Tibial artery (tissue), 4 donors: ENCODE data around the gene PTPRN2.

Experiments used
- DNase-seq, 2 donors: peaks; one replicate each; pipeline ENCODE4 v3.0.0-alpha.2; 2019
- H3K27ac ChIP-seq, 2 donors: fragments of 200-600 bp; sonication (generic) in 1 of 2; 1 replicate in 1 of 2; 2 replicates in 1 of 2; pipeline ENCODE4 v1.5.1; 2018 to 2019; ENCODE audit warnings: mild to moderate bottlenecking in 1 of 2
- H3K27me3 ChIP-seq, 2 donors: fragments of 200-600 bp; sonication (generic) in 1 of 2; one replicate each; pipeline versions ENCODE4 v1.5.1 to v1.6.0; 2016 to 2019
- H3K36me3 ChIP-seq, 3 donors: fragments of 200-600 bp; sonication (generic) in 2 of 3; one replicate each; pipeline ENCODE4 v1.5.1; 2016 to 2019; ENCODE audit warnings: mild to moderate bottlenecking in 2 of 3
- H3K4me1 ChIP-seq, 4 donors: fragments of 200-600 bp; sonication (generic) in 2 of 4; 1 replicate in 3 of 4; 2 replicates in 1 of 4; pipeline ENCODE4 v1.5.1; 2016 to 2019
- H3K4me3 ChIP-seq, 2 donors: fragments of 200-600 bp; sonication (generic) in 1 of 2; 1 replicate in 1 of 2; 2 replicates in 1 of 2; pipeline ENCODE4 v1.5.1; 2018 to 2019; ENCODE audit warnings: mild to moderate bottlenecking in 2 of 2
- H3K9me3 ChIP-seq, 3 donors: fragments of 200-600 bp; sonication (generic) in 1 of 3; one replicate each; pipeline ENCODE4 v1.5.1; 2016 to 2019
- CTCF ChIP-seq, 2 experiments: fragments of 200-600 bp in 1 of 2; fragments of 450-650 bp in 1 of 2; IDR thresholded peaks; one replicate each; pipeline ENCODE4 v1.5.1; 2017 to 2019; ENCODE audit warnings: antibody characterized with exemption in 2 of 2, mild to moderate bottlenecking in 1 of 2, moderate library complexity in 1 of 2
- intact Hi-C: fragments of 100-400 bp; cut with DNase I; formaldehyde crosslinking; loops from one replicate; pipeline ENCODE4 v1.15.0; 2023; ENCODE audit warnings: low total_unique reads

The PTPRN2 gene

GRCh38 chr7:157809154-157809862 is 778.3 kb downstream of the PTPRN2 start:
- Histone ChIP-seq H3K27ac (no peak overlapping the region), H3K36me3 (no peaks in the 10 kb centered on the region), H3K4me1 (no peaks in the 10 kb centered on the region), H3K4me3 (no peak overlapping the region), H3K9me3 (peaks cover 0 to 7% (median 0%) of the 10 kb centered on the region in 3 donors), H3K27me3 (no peaks in the 10 kb centered on the region)
- no peak for TF ChIP-seq CTCF (IDR thresholded peaks at IDR 0.05)
- no peak for DNase-seq
- intact Hi-C loops = no loop called here

- TF ChIP-seq CTCF (IDR thresholded peaks at IDR 0.05) = no peak
- H3K36me3 ChIP-seq = no peaks in the 10 kb centered on the region
- no peak for DNase-seq
- H3K27ac ChIP-seq = no peak overlapping the region
- intact Hi-C loops = no loop called here
- no peaks in the 10 kb centered on the region for H3K4me1 ChIP-seq
- no peak overlapping the region for H3K4me3 ChIP-seq
- peaks cover 0 to 9% (median 0%) of the 10 kb centered on the region in 3 donors for H3K9me3 ChIP-seq
- no peaks in the 10 kb centered on the region for H3K27me3 ChIP-seq
These were observed 779.6 kb downstream of the PTPRN2 start for GRCh38 chr7:157808042-157808441.

- H3K36me3 ChIP-seq = no peaks in the 10 kb centered on the region
- DNase-seq = no peak
- TF ChIP-seq CTCF (IDR thresholded peaks at IDR 0.05) = no peak
- H3K27me3 ChIP-seq = no peaks in the 10 kb centered on the region
- no peak overlapping the region for H3K27ac ChIP-seq
- peaks cover 0 to 11% (median 0%) of the 10 kb centered on the region in 3 donors for H3K9me3 ChIP-seq
- H3K4me1 ChIP-seq = no peaks in the 10 kb centered on the region
- no peak overlapping the region for H3K4me3 ChIP-seq
- intact Hi-C loops = no loop called here
These were observed 780.1 kb downstream of the PTPRN2 start for GRCh38 chr7:157807510-157807909.

- Histone ChIP-seq H3K36me3 (no peaks in the 10 kb centered on the region), H3K27ac (no peak overlapping the region), H3K9me3 (peaks cover 0 to 18% (median 0%) of the 10 kb centered on the region in 3 donors), H3K4me3 (no peak overlapping the region), H3K4me1 (no peaks in the 10 kb centered on the region), H3K27me3 (no peaks in the 10 kb centered on the region)
- DNase-seq = no peak
- no peak for TF ChIP-seq CTCF (IDR thresholded peaks at IDR 0.05)
- intact Hi-C loops = no loop called here
These were observed 780.9 kb downstream of the PTPRN2 start for GRCh38 chr7:157806711-157807110.

- intact Hi-C loops = no loop called here
- H3K4me1 ChIP-seq = no peaks in the 10 kb centered on the region
- no peak for TF ChIP-seq CTCF (IDR thresholded peaks at IDR 0.05)
- peaks cover 0 to 19% (median 0%) of the 10 kb centered on the region in 3 donors for H3K9me3 ChIP-seq
- no peak overlapping the region for H3K27ac ChIP-seq
- H3K4me3 ChIP-seq = no peak overlapping the region
- DNase-seq = no peak
- no peaks in the 10 kb centered on the region for H3K27me3 ChIP-seq
- no peaks in the 10 kb centered on the region for H3K36me3 ChIP-seq
These were observed 781.9 kb downstream of the PTPRN2 start for GRCh38 chr7:157805713-157806112.
